PC-3 (cell line): Measurements from ENCODE around the gene SULT1C2.

Experiments
- CTCF ChIP-seq: fragments of 300-600 bp; sonication (generic); conservative IDR thresholded peaks from 2 replicates; pipeline ENCODE4 v1.5.1; 2017; ENCODE audit warnings: antibody characterized with exemption, low read depth, mild to moderate bottlenecking, low read length
- EZH2 ChIP-seq: fragments of 300-600 bp; sonication (generic); IDR thresholded peaks from one replicate; pipeline ENCODE4 v1.6.1; 2017; ENCODE audit warnings: antibody characterized with exemption, mild to moderate bottlenecking, low read length; ENCODE audit not compliant: unreplicated experiment
- EZH2phosphoT487 ChIP-seq: fragments of 300-600 bp; sonication (generic); IDR thresholded peaks from 2 replicates; pipeline ENCODE4 v1.6.1; 2018; ENCODE audit warnings: mild to moderate bottlenecking, antibody characterized with exemption, low read length, borderline replicate concordance

- TF ChIP-seq EZH2phosphoT487 = no peak
- no peak for TF ChIP-seq CTCF
- no peak for TF ChIP-seq EZH2
These were observed 59.1 kb downstream of the SULT1C2 start for GRCh38 chr2:108347786-108348185.
